HG02610 (cell line): ENCODE data around the gene MPC1L.
"Not testable (repeated sequence)": the region's sequence is repeated elsewhere in the genome, so short reads cannot be mapped to it uniquely, and the experiment has no call there.

ENCODE experiments used
- ATAC-seq: cut with Tn5 transposase; IDR thresholded peaks from one replicate; pipeline ENCODE4 v1.9.1; 2021; ENCODE audit warnings: mild to moderate bottlenecking, moderate library complexity; ENCODE audit not compliant: unreplicated experiment

The MPC1L gene

DNA sequence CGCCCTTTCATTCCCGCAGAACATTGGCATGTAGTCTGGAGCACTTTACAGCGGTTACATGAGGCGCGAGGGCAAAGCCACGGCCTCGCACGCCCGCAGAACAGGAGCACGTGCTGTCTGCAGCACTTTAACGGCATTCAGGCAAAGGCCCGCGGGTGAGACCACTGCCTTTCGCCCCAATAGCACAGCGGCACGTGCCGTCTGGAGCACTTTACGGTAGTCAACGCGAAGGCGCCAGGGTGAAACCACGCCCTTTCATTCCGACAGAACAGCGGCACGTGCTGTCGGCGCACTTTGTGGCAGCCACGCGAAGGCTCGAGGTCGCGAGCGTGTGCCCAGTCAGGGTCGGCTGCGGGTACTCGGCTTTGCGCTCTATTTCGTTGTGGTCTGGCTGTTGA is at the start of gene MPC1L:
MPC1L (plus strand) TSS at position 290 of the 398 bp plus-strand sequence. CDS start 138 bp downstream, outside the sequence.
- ATAC-seq = no peak

DNA sequence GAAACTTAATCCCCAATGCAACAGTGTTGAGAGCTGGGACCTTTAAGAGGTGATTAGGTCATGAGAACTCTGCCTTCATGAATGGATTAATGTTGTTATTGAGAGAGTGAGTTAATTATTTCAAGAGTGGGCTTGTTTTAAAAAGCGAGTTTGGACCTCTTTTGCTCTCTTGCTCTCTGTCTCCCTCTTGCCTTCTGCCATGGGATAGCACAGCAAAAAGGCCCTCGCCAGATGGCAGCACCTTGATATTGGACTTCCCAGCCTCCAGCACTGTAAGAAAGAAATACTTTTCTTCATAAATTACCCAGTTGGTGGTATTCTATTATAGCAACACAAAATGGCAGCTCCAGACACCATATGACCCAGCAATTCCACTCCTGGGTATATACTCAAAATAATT is 49.5 kb upstream of the MPC1L start:
- ATAC-seq = no peak

DNA sequence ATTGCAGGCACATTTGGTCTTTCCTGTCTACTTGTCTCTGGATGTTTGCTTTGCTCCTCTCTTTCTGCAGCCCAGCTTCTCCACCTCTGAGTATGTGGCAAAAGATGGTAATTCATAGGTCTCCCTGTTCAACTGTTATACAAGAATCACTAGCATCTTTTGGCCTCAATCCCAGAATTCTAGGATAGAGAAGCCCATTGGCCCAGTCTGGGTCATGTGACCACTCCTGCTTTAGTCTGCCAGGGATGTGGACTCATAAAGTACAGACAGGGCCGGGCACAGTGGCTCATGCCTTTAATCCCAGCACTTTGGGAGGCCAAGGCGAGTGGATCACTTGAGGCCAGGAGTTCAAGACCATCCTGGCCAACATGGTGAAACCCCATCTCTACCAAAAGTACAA is 47.8 kb upstream of the MPC1L start:
- not testable (repeated sequence) for ATAC-seq

DNA sequence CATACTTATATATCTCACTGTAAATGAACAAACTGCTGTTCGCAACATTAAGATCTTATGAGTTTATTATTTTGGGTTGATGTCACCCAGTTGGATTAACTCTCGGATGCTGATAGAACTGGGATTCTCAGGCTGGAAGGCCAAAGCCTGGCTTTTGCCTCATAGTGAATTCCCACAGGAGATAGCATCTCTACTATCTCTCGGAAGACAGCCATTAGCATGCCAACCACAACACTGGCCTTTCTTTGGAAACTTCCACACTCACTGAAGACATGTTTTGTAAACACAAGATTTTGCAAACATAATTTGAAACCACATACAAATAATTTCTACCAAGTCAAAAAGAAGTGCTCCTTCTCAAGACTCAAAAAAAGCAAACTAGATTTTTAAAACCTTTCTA is 46.9 kb upstream of the MPC1L start:
- ATAC-seq = no peak

DNA sequence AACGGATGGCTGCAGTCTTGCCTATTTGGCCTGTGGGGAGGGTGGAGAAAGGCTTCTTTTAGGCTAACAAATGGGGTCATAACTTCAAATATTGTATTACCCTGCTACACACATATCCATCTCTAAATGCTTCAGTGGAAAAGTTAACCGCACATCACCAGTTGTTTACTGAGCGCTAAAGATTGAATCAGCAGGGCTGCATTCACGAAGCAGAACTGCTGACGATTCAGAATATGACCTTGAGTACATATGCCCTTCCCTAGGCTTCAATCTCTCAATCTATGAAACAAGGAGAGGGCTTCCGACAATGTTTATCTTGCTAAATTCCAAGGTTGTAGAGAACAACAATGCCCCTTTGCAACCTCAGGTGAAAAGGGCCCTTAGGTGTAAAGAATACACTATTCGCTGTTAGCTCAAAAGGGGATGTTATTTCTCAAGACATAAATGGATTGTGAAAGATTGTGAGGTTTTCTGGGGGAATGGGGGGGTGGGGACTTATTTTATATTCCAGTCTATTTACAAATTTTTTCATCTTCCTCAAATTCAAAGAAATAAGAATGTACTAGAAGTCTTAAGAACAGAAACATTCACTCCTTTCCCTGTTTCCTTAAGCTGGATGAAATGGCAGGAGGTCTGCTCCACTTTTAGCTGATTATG is 45.1 kb upstream of the MPC1L start:
- ATAC-seq = no peak

DNA sequence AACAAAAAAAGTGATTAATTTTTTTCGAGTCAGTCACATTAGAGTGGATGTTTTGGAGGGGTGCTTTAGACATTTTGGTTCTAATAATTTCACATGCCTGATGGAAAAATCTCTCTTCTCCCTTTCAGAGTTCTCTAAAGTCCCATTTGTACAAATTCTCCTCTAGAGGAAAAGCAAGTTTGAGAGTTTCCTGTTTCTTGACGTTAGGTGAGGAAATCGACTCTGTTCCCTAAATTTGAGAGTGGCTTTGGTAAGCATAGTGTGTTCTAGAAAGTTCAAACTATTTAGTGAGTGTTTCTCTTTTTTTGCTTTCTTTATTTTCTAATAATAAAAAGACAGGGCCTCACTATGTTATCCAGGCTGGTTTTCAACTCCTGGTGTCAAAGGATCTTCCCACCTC is 44.1 kb upstream of the MPC1L start:
- no peak for ATAC-seq

DNA sequence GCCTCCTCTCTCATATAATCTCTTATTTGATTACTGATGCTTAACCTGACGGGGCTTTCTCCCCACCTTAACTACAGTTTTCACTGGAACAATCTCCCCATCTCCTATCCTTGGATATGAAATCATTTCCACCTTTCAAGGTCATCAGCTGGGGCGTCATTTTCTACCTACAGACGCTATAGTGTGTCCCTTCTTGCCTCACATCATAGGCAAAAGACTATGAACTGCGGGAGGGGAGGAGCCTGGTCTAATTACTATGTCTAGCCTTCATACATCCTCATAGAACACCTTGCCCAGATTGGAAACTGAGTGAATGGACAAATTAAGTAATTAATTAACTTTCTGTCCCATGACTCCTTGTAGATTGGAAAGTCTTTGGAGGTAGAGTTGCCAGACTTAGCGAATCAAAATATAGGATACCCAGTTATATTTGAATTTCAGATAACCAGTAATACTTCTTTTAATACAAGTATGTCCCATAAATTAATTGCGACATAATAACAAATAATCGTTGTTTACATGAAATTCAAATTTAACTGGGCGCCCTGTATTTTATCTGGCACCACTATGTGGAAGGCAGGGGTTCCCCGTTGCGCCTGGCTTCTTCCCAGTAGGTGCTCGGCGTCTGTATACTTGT is 43.2 kb upstream of the MPC1L start:
- peak; percentile 56 for ATAC-seq

DNA sequence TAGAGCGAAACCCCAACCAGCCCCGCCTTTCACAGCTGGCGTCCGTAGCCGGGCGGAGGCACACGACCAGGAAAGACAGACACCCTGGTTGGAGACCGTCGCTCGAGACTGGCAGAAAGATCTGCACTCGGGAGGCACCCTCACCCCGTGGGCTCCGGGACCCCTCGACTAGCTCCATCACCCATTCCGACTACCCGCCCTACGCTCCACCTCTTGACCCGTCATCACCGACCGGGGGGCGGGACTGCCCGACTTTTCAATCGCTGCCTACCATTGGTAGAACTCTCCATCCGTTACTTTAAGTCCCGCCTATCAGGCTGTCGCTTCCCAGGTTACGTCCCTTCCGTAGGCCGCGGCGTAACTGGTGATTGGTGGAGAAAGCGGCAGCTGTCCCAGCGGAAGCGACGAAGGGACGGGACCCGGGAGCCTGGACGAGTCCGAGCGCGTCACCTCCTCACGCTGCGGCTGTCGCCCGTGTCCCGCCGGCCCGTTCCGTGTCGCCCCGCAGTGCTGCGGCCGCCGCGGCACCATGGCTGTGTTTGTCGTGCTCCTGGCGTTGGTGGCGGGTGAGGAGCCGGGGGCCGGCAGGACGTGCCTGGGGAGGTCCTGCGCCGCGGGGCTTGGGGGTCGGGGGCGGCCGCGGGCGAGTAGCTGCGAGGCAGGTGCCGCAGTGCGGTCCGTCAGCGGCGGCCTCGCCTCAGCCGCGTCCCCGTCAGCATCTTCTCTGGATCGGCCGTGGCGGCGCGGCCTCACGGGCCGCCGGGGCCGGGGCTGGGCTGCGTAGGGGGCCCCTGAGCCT is 42.5 kb upstream of the MPC1L start, which contains the start of gene ATP6AP2:
ATP6AP2 (plus strand) TSS at position 434 of the 799 bp plus-strand sequence; CDS start at position 530, 96 bp downstream.
- ATAC-seq = peak; percentile 98

DNA sequence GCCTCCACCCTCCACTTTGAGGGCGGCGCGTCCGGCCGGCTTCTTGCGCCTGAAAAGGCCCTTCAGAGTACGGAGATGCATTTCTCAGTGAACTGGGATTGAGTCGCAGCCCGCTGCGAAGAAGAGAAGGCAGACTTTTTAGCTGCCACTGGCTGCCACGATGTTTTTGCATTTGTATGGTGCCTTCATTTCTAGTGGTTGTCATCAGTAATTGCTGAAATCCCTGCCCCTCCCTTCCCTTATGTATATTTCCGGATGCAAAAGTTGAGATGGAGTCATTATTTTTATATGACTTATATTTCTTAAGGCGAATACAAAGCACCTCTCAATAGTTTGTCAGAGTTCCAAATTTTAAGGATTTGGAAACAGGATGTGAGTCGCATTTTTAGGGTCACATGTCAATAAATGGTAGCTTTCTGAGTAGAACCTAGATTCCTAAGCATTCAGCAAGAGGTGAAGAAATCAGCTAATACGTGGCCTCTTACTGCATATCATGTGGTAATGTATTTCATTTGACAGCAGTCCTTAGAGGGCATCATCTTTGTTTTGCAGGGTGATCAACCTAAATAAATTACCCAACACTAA is 41.8 kb upstream of the MPC1L start:
- ATAC-seq = no peak

DNA sequence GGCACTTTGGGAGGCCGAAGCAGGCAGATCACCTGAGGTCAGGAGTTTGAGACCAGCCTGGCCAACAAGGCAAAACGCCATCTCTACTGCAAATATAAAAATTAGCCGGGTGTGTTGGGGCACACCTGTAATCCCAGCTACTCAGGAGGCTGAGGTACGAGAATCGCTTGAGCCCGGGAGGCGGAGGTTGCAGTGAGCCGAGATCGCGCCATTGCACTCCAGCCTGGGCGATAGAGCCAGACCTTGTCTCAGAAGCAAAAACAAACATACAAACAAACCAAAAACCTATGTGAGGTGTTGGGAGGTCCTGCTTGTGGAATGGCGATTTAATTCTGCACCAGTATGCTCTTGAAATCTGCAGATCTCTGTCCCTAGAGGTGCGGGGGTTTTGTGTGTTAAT is 41.0 kb upstream of the MPC1L start:
- ATAC-seq = not testable (repeated sequence)

DNA sequence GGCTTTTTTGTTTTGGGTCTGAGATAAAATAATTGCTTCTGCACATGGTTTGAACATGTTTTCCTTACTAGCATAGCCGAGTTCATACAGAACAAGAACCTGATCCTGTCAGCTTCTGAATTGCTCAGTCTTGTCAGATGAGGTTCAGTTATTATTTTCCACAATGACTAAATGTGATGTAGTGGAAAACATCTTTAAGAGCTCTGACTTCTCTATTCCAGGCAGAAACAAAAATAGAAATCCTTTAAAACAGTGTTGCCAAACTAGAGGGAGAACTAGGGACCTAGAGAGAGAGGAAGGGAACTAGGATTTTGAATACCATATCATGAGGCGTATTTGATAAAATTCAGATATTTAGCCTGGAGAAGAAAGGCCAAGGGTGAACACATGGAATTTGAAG is 40.4 kb upstream of the MPC1L start:
- ATAC-seq = no peak

DNA sequence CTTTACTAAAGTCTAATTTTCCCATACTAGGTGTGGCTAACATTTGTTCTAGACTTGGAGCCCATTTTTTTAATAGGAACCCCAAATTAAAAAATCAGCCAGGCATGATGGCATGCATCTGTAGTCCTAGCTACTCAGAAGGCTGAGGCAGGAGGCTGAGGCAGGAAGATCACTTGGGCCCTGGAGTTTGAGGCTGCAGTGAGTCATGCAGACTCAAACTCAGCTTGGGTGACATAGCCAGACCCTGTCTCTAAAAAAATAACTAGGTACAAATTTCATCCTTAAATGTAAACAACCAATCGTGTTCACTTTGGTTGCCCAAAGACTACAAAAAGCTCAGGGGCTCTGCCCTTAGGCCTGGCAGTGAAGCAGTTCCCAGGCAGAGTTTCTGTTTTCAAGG is 35.6 kb upstream of the MPC1L start:
- not testable (repeated sequence) for ATAC-seq

DNA sequence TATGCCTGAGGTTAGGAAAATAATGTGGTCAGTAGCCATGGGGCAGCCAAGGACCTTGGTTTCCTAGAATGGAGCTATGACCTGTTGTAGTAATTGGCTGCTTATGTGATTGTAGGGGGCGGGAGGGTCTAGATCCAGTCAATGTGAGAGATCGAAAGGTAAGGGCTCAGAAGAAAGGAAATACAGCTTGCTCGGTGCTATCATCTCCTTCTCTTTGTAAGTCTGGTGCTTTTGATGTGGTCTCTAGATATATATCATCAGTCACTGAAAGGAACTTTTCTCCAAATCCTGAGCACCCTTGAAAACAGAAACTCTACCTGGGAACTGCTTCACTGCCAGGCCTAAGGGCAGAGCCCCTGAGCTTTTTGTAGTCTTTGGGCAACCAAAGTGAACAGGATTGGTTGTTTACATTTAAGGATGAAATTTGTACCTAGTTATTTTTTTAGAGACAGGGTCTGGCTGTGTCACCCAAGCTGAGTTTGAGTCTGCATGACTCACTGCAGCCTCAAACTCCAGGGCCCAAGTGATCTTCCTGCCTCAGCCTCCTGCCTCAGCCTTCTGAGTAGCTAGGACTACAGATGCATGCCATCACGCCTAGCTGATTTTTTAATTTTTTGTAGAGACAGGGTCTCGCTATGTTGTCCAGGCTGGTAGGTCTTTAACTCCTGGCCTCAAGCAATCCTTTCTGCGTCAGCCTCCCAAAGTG is 33.5 kb upstream of the MPC1L start:
- ATAC-seq = peak; percentile 79

DNA sequence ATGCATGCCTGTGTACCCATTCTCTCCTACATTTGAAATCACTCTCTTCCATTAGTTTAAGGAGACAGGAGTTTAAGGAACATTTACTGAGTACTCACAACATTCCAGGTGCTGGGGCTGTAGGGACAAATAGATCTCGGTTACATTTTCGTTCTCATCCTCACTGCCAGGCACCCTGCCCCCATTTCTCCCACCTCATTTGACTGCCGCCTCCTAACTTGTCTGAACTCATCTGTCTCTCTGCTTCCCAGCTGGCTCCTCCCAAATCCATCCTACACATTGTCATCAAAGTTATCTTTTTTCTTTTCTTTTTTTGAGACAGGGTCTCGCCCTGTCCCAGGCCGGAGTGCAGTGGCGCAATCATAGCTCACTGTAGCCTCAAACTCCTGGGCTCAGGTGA is 19.8 kb upstream of the MPC1L start:
- ATAC-seq = no peak

DNA sequence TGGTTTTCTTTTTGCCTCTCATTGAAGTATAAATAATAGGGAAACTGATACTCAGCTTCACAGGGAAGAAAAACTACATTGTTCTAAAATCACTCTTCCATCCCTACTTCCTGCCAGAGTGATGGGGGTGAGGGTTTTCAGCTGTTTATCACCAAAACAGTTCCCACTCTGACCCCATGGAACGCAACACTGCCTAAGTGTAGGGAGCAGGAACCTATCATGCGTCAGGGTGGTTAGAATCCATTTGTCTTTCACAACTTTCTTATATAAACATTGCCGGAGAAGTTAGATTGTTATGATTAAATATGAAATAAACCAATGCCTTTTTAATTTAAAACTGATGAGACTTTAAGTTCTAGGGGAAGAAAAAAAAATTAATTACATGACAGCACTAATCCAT is 15.8 kb upstream of the MPC1L start:
- no peak for ATAC-seq

DNA sequence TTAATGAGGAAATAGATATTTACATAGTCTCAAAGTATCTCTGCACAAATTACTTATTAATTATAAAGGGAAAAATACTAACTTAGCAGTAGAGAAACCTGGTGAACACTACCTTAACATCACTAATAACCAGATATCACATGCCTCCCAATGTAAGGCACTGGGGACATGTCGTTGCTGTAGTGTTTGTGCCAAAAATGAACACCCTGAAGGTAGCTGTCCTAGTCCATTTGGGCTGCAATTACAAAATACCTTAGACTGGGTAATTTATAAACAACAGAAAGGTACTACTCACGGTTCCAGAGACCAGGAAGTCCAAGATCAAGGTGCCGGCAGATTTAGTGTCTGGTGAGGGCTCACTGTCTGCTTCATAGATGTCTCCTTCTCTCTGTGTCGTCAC is 10.7 kb upstream of the MPC1L start:
- ATAC-seq = no peak

DNA sequence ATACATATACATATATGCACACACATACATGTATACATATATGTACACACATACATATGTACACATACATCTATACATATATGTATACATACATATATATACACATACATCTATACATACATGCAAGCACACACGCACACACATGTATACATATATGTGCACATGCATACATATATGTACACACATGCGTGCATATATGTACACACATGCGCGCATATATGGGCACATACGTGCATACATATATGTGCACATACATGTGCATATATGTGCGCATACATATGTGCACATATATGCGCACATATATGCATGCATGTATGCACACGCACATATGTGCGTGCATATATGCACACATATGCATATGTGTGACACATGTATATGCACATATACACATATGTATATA is 7.3 kb upstream of the MPC1L start:
- ATAC-seq = no peak

DNA sequence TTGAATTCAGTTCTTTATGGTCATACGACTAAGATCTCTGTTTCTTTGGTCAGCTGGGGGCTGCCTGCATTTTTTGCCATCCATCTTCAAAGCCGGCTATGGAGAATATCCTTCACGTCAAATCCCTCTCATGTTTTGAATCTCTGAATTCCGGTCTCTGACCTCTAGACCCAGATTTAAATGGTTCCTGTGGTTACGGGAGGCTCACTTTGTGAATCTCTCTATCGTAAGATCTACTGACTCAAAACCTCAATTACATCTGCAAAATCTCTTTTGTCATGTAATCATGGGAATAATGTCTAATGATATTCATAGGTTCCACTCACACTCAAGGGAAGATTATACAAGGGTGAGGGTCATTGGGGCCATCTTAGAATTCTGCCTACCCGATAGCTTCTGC is 5.7 kb upstream of the MPC1L start:
- no peak for ATAC-seq

DNA sequence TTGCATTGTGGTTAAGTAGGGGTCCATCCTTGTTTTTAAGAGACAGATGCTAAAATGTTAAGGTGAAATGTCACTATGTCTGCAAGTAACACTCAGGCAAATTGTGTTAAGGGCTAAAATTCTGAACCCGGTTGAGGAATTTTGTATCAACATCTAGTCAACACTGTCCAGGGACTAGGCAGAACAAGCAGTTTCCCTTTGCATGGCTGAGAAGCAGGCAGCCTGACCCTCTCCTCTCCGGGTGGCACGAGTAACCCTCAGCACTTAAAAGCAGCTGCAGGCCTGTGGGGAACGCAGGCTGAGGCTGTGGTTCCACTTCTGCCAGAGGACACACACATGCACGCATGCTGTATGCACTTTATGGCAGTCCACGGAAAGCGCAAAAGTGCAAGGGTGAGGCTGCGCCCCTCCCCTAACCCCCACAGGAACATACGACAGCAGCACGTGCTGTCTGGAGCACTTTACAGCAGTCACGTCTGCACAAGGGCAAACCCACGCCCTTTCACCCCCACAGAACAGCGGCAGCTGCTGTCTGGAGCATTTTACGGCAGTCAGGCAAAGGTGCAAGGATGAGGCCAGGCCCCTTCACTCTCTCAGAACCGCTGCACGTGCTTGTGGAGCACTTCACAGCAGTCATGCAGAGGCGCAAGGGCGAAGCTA is 619 bp upstream of the MPC1L start:
- ATAC-seq = no peak

DNA sequence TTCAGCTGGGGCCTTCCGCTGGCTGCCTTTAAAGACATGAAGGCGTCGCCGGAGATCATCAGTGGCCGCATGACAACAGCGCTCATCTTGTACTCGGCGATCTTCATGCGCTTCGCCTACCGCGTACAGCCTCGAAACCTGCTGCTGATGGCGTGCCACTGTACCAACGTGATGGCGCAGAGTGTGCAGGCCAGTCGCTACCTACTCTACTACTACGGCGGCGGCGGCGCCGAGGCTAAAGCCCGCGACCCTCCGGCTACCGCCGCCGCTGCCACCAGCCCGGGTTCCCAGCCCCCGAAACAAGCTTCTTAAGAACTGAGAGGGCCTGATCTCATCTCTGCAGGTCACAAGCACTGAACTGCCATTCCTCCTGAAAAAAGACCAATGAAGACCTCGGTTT is 437 bp downstream of the MPC1L start:
- no peak for ATAC-seq
